ENCODE results near the gene KRT74. TPM values are rescaled to one million over a fixed set of nuclear protein-coding genes. Genes with fewer than 3 reads are reported as not detected.

Gene KRT74
- total RNA-seq, 1 donor = not detected

- H3K27me3 ChIP-seq (ENCODE audit: insufficient read depth, low read length) = peaks cover 42% of the 10 kb centered on the region
- DNase-seq (ENCODE audit: insufficient read length, low spot score, missing footprints) = no peak
- H3K4me1 ChIP-seq (ENCODE audit: insufficient read depth, low read length) = peaks cover 5% of the 10 kb centered on the region
- H4K20me1 ChIP-seq (ENCODE audit: insufficient read depth, low read length) = no peaks in the 10 kb centered on the region
- TF ChIP-seq, protein P1, sequence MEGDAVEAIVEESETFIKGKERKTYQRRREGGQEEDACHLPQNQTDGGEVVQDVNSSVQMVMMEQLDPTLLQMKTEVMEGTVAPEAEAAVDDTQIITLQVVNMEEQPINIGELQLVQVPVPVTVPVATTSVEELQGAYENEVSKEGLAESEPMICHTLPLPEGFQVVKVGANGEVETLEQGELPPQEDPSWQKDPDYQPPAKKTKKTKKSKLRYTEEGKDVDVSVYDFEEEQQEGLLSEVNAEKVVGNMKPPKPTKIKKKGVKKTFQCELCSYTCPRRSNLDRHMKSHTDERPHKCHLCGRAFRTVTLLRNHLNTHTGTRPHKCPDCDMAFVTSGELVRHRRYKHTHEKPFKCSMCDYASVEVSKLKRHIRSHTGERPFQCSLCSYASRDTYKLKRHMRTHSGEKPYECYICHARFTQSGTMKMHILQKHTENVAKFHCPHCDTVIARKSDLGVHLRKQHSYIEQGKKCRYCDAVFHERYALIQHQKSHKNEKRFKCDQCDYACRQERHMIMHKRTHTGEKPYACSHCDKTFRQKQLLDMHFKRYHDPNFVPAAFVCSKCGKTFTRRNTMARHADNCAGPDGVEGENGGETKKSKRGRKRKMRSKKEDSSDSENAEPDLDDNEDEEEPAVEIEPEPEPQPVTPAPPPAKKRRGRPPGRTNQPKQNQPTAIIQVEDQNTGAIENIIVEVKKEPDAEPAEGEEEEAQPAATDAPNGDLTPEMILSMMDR (IDR thresholded peaks at IDR 0.05; ENCODE audit: extremely low read depth, low read depth, low read length) = no peak
- no peak overlapping the region for H3K4me3 ChIP-seq (ENCODE audit: insufficient read depth, low read length)
- H3K4me2 ChIP-seq (ENCODE audit: insufficient read depth, low read length) = no peak overlapping the region
- H3K36me3 ChIP-seq (ENCODE audit: insufficient read depth, low read length) = no peaks in the 10 kb centered on the region
- H3K27ac ChIP-seq (ENCODE audit: low read depth, low read length) = no peak overlapping the region
- no peak overlapping the region for H2AFZ ChIP-seq (ENCODE audit: low read length)
- no peaks in the 10 kb centered on the region for H3K79me2 ChIP-seq (ENCODE audit: insufficient read depth, low read length)
- no peaks in the 10 kb centered on the region for H3K9me3 ChIP-seq (ENCODE audit: low read depth, low read length)
These were observed 54.9 kb downstream of the KRT74 start for GRCh38 chr12:52518574-52519386.

DNA sequence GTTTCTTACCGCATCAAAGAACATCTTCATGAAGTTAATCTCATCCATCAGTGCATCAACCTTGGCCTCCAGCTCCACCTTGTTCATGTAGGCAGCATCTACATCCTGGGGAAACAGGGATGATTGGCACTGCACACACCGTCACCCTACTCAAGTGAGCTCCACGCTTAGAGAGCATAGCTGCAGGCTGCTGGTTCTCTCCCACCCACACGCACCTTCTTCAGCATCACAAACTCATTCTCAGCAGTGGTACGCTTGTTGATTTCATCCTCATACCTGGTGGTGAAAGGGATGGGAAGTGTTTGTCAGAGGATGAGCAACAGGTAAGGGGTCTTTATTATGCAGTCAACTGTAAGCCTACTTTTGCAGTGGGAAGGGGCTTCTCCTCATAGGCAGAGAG is 55.8 kb downstream of the KRT74 start:
- Histone ChIP-seq H3K9me3 (ENCODE audit: low read depth, low read length) (no peaks in the 10 kb centered on the region), H3K27me3 (ENCODE audit: insufficient read depth, low read length) (peaks cover 43% of the 10 kb centered on the region), H3K79me2 (ENCODE audit: insufficient read depth, low read length) (no peaks in the 10 kb centered on the region), H3K36me3 (ENCODE audit: insufficient read depth, low read length) (no peaks in the 10 kb centered on the region), H3K4me1 (ENCODE audit: insufficient read depth, low read length) (peaks cover 5% of the 10 kb centered on the region), H2AFZ (ENCODE audit: low read length) (no peak overlapping the region), H3K4me2 (ENCODE audit: insufficient read depth, low read length) (no peak overlapping the region), H3K4me3 (ENCODE audit: insufficient read depth, low read length) (no peak overlapping the region), H4K20me1 (ENCODE audit: insufficient read depth, low read length) (no peaks in the 10 kb centered on the region), H3K27ac (ENCODE audit: low read depth, low read length) (no peak overlapping the region)
- TF ChIP-seq, protein P1 (IDR thresholded peaks at IDR 0.05; ENCODE audit: extremely low read depth, low read depth, low read length) = no peak
- no peak for DNase-seq (ENCODE audit: insufficient read length, low spot score, missing footprints)

DNA sequence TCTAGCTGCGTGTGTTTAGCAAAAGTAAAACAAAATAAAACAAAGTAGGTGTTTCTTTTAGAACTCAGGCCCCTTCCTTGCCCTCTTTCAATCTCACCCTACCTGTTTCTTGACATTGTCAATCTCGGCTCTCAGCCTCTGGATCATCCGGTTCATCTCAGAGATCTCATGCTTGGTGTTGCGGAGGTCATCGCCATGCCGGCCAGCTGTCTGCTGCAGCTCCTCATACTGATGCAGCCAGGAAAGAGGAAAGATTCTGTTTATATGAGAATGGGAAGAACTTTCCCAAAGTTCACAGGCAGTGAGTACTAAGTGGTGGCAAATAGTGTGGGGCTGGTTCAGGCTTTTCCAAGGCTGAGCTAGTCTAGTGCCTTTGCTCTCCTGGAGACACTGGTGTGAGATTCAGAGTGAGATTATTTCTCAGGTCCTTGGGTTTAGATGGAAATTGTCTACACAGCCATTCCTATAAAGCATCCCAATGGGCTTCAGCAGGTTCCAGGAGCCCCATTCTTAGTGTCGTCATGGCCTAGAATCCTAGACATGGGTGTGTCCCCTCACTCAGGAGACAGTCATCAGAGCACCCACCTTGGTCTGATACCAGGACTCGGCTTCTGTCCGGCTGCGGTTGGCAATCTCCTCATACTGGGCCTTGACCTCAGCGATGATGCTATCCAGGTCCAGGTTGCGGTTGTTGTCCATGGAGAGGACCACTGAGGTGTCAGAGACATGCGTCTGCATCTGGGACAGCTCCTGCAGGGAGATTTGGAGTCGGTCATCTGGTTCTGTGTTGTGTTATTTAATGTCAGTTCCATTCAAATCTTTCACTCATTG is 56.4 kb downstream of the KRT74 start:
- TF ChIP-seq, protein P1 (IDR thresholded peaks at IDR 0.05; ENCODE audit: extremely low read depth, low read depth, low read length) = no peak
- peaks cover 36% of the 10 kb centered on the region for H3K27me3 ChIP-seq (ENCODE audit: insufficient read depth, low read length)

More for the DNA sequence above, 56.4 kb downstream of the KRT74 start:
- DNase-seq (ENCODE audit: insufficient read length, low spot score, missing footprints) = no peak
- no peaks in the 10 kb centered on the region for H3K9me3 ChIP-seq (ENCODE audit: low read depth, low read length)
- H2AFZ ChIP-seq (ENCODE audit: low read length) = no peak overlapping the region
- H3K79me2 ChIP-seq (ENCODE audit: insufficient read depth, low read length) = no peaks in the 10 kb centered on the region
- H3K4me2 ChIP-seq (ENCODE audit: insufficient read depth, low read length) = no peak overlapping the region
- no peak overlapping the region for H3K27ac ChIP-seq (ENCODE audit: low read depth, low read length)
- no peaks in the 10 kb centered on the region for H4K20me1 ChIP-seq (ENCODE audit: insufficient read depth, low read length)
- no peak overlapping the region for H3K4me3 ChIP-seq (ENCODE audit: insufficient read depth, low read length)
- H3K4me1 ChIP-seq (ENCODE audit: insufficient read depth, low read length) = peaks cover 5% of the 10 kb centered on the region
- no peaks in the 10 kb centered on the region for H3K36me3 ChIP-seq (ENCODE audit: insufficient read depth, low read length)
